MM.1S (cell line): ENCODE results near the gene INPP4A.

Source experiments
- DNase-seq: peaks from one replicate; pipeline ENCODE4 v3.0.0-alpha.2; 2015
- H2AFZ ChIP-seq: fragments of 300-600 bp; sonication (generic); 2 replicates; pipeline ENCODE4 v1.6.0; 2016; ENCODE audit warnings: antibody characterized with exemption, low read length
- H3F3A ChIP-seq: fragments of 300-600 bp; sonication (generic); 2 replicates; pipeline ENCODE4 v1.6.1; 2016; ENCODE audit warnings: mild to moderate bottlenecking, antibody characterized with exemption, low read length, moderate library complexity, mixed read lengths; ENCODE audit not compliant: insufficient read depth
- H3K27ac ChIP-seq: fragments of 300-600 bp; sonication (generic); 2 replicates; pipeline ENCODE4 v1.5.1; 2016; ENCODE audit warnings: mild to moderate bottlenecking, low read length
- H3K27me3 ChIP-seq: fragments of 300-600 bp; sonication (generic); replicated peaks from 2 replicates; pipeline ENCODE4 v1.6.0; 2016; ENCODE audit warnings: low read length; ENCODE audit not compliant: insufficient read depth
- H3K36me3 ChIP-seq: fragments of 300-600 bp; sonication (generic); replicated peaks from 2 replicates; pipeline ENCODE4 v1.6.1; 2016; ENCODE audit warnings: mild to moderate bottlenecking, low read length, mixed read lengths; ENCODE audit not compliant: insufficient read depth
- H3K4me1 ChIP-seq: fragments of 300-600 bp; sonication (generic); 2 replicates; pipeline ENCODE4 v1.6.1; 2016; ENCODE audit warnings: low read length, mixed read lengths
- H3K4me2 ChIP-seq: fragments of 300-600 bp; sonication (generic); 2 replicates; pipeline ENCODE4 v1.6.0; 2016; ENCODE audit warnings: low read depth, low read length
- H3K4me3 ChIP-seq: fragments of 300-600 bp; sonication (generic); 2 replicates; pipeline ENCODE4 v1.5.1; 2016; ENCODE audit warnings: low read length, mixed read lengths
- H3K79me2 ChIP-seq: fragments of 300-600 bp; sonication (generic); 2 replicates; pipeline ENCODE4 v1.6.1; 2016; ENCODE audit warnings: mixed run types, low read length, mixed read lengths
- H3K9ac ChIP-seq: fragments of 300-600 bp; sonication (generic); 2 replicates; pipeline ENCODE4 v1.6.1; 2016; ENCODE audit warnings: low read length, mixed read lengths
- H3K9me2 ChIP-seq: fragments of 300-600 bp; sonication (generic); replicated peaks from 2 replicates; pipeline ENCODE4 v1.6.1; 2016; ENCODE audit warnings: mild to moderate bottlenecking, low read length, mixed read lengths; ENCODE audit not compliant: insufficient read depth
- H3K9me3 ChIP-seq: fragments of 300-600 bp; sonication (generic); replicated peaks from 2 replicates; pipeline ENCODE4 v1.6.1; 2016; ENCODE audit warnings: mild to moderate bottlenecking, low read length, mixed read lengths; ENCODE audit not compliant: insufficient read depth
- H4K20me1 ChIP-seq: fragments of 300-600 bp; sonication (generic); 2 replicates; pipeline ENCODE4 v1.6.1; 2016; ENCODE audit warnings: mild to moderate bottlenecking, low read length, moderate library complexity, mixed read lengths; ENCODE audit not compliant: insufficient read depth
- EZH2 ChIP-seq: fragments of 300-600 bp; sonication (generic); optimal IDR thresholded peaks from 2 replicates; pipeline ENCODE3; 2017; ENCODE audit warnings: low read depth, mild to moderate bottlenecking, antibody characterized with exemption, low read length, mixed read lengths
- EZH2phosphoT487 ChIP-seq: fragments of 300-600 bp; sonication (generic); IDR thresholded peaks from 2 replicates; pipeline ENCODE4 v1.6.1; 2018; ENCODE audit warnings: antibody characterized with exemption, low read length
- TF ChIP-seq, protein P1 (sequence below): fragments of 300-600 bp; sonication (generic); IDR thresholded peaks from 2 replicates; pipeline ENCODE4 v1.5.1; 2016; ENCODE audit warnings: antibody characterized with exemption, low read length, mixed read lengths

INPP4A gene

DNA sequence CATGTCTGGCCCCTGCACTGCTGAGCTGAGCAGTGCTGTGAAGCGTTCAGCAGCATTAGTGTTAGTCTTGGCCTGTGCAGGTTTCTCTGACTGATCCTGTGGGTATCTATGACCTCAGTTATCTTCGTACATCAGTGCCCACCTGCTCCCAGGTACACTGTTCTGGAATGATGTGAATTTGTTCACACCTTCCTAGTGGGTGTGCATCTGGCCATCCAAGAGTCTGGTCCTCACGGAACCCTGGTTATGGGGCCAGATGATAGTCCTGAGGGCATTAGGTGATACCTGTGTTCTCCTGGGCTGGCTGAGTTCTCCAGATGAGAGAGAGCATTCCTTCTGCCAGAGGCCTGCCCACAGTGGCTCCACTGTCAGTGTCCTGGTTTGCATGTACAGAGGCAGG lies 57.2 kb downstream of the INPP4A start:
- Histone ChIP-seq H3K9ac (peak overlapping the region; percentile 73), H3K4me2 (peak overlapping the region; percentile 67), H3F3A (peaks cover 71% of the 10 kb centered on the region), H3K27ac (peak overlapping the region; percentile 97), H3K27me3 (no peaks in the 10 kb centered on the region), H4K20me1 (no peaks in the 10 kb centered on the region), H2AFZ (no peak overlapping the region), H3K36me3 (peaks cover 12% of the 10 kb centered on the region), H3K9me3 (no peaks in the 10 kb centered on the region), H3K4me1 (peaks cover 91% of the 10 kb centered on the region), H3K9me2 (no peaks in the 10 kb centered on the region), H3K4me3 (0 out of 2 replicates have a peak overlapping the region, but pooled peaks have one; percentile 4), H3K79me2 (peaks cover 97% of the 10 kb centered on the region)
- DNase-seq, result no peak
- TF ChIP-seq, protein P1, sequence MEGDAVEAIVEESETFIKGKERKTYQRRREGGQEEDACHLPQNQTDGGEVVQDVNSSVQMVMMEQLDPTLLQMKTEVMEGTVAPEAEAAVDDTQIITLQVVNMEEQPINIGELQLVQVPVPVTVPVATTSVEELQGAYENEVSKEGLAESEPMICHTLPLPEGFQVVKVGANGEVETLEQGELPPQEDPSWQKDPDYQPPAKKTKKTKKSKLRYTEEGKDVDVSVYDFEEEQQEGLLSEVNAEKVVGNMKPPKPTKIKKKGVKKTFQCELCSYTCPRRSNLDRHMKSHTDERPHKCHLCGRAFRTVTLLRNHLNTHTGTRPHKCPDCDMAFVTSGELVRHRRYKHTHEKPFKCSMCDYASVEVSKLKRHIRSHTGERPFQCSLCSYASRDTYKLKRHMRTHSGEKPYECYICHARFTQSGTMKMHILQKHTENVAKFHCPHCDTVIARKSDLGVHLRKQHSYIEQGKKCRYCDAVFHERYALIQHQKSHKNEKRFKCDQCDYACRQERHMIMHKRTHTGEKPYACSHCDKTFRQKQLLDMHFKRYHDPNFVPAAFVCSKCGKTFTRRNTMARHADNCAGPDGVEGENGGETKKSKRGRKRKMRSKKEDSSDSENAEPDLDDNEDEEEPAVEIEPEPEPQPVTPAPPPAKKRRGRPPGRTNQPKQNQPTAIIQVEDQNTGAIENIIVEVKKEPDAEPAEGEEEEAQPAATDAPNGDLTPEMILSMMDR, result no peak
- no peak for TF ChIP-seq EZH2
- TF ChIP-seq EZH2phosphoT487, result no peak

DNA sequence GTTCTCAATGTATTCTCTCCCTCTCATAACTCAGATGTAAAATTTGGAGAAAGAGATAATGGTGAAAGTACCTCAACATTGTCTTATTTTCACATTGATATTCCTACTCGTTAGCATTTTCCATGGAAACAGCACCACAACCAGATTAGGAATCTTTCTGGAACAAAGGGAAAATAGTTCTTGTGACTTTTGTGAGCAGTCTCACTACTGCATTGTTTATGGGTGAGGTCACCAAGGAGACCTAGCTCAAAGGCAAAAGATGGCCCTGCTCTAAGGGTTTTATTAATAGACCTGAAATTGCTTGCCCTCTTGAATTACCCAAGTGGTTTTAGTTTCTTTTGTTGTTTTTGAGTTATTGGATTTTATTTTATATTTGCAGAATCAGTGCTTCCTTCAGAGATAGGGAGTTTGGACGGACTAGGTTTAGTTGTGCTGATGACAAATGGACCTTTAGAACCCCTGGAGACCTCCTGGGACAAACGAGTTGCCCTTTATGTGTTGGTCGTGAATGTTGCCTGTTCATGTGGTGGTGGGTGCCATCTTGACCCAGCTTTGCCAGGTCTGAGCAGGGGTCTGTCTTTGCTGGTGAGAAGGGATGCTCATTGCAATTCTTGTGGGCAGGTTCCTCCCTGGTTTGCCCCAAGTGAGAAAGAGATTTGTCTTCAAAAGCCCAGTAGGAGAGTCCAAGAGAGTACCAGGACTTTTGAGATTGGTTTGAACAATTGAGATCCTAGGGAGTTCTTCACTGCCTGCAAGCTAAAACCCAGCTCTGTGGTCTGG lies 58.1 kb downstream of the INPP4A start:
- peak; percentile 88 for DNase-seq
- Histone ChIP-seq H3K79me2 (peaks cover 97% of the 10 kb centered on the region), H3K9me2 (no peaks in the 10 kb centered on the region), H4K20me1 (no peaks in the 10 kb centered on the region), H3K4me1 (peaks cover 94% of the 10 kb centered on the region), H3F3A (peaks cover 71% of the 10 kb centered on the region), H3K4me2 (peak overlapping the region; percentile 67), H3K4me3 (peak overlapping the region; percentile 32; the same call in 1 of the 2 replicates), H3K36me3 (peaks cover 14% of the 10 kb centered on the region), H3K9me3 (no peaks in the 10 kb centered on the region), H2AFZ (no peak overlapping the region), H3K27me3 (no peaks in the 10 kb centered on the region), H3K27ac (peak overlapping the region; percentile 97), H3K9ac (peak overlapping the region; percentile 73)
- TF ChIP-seq EZH2phosphoT487, result no peak
- TF ChIP-seq, protein P1, result no peak
- no peak for TF ChIP-seq EZH2

DNA sequence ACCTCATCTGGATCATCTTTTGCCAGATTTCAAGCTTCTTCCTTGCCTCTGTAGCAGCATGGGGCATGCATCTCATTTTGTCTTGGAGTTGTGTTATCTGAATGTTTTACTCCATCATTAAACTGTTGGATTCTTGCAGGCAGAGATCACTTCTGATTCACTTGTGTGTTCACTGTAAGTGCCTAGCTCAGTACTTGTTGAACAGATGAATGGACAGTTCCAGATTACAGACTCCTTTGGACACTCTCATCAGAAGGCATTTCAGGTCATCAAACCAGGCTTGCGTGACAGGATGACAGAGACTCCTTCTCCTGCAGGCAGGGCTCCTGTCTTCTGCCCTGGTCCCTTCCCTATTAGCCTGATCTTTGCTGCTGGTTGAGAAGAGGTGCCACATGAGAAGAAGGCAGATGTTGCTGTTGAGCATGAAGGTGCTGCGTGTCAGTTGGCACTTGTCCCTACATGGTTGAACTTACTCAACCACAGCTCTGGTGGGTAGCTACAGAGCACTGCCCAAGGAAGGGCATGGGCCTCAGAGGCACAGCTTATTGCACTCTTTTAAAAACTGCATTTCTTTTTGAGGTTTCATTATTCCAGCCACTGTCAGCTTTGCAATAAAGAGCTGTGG lies 58.9 kb downstream of the INPP4A start:
- peak overlapping the region; percentile 97 for H3K27ac ChIP-seq
- H3F3A ChIP-seq, result peaks cover 68% of the 10 kb centered on the region
- no peak overlapping the region for H3K4me3 ChIP-seq

More for the DNA sequence above, 58.9 kb downstream of the INPP4A start:
- Histone ChIP-seq H3K79me2 (peaks cover 97% of the 10 kb centered on the region), H3K9me2 (no peaks in the 10 kb centered on the region), H3K9ac (peak overlapping the region; percentile 73), H3K36me3 (peaks cover 14% of the 10 kb centered on the region), H3K4me1 (peaks cover 92% of the 10 kb centered on the region), H4K20me1 (no peaks in the 10 kb centered on the region), H3K9me3 (no peaks in the 10 kb centered on the region), H3K27me3 (no peaks in the 10 kb centered on the region), H3K4me2 (peak overlapping the region; percentile 67), H2AFZ (no peak overlapping the region)
- DNase-seq, result no peak
- TF ChIP-seq EZH2phosphoT487 (no peak), EZH2 (no peak)
- TF ChIP-seq, protein P1, result no peak
